Epithelial cell of proximal tubule (primary cell): ENCODE measurements around the gene ADAMTS15. TPM values are rescaled to one million over a fixed set of nuclear protein-coding genes. Genes with fewer than 3 reads are reported as not detected.

Experiments used
- DNase-seq: peaks from one replicate; pipeline ENCODE4 v3.0.0-alpha.2; 2011; ENCODE audit warnings: low read depth
- H3K4me3 ChIP-seq: 2 replicates; pipeline ENCODE4 v1.5.1; 2011; ENCODE audit warnings: low read depth, mild to moderate bottlenecking, low read length
- total RNA-seq: library from RNA; depleted of rRNA; stranded (reverse); fragments of >200 nt; gene quantifications from 2 replicates; pipeline ENCODE4 v1.2.3, GENCODE V29; 2015
- TF ChIP-seq, protein P1 (sequence below): conservative IDR thresholded peaks from 2 replicates; pipeline ENCODE4 v1.5.1; 2012; ENCODE audit warnings: low read depth, mild to moderate bottlenecking, low read length

The ADAMTS15 gene
- total RNA-seq, 1 donor from 2014 or later: 0.58 TPM

DNA sequence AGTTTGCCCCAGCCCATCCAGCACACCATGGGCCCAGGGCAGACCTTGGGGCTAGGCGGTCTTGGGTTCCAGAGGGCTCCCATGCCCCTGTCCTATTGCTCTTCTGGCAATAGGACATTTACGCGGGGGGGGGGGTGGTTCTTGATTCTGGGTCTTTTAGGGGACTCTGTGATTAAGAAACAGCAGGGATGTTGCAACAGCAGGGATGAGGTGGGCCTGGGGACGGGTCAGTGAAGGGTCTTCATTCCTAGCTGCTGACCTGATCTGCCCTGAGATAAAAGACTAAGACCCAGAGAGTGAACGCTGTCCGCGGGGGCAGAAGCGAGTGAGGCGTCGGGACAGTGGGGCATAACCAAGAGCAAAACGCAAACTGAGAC lies 418 bp upstream of the ADAMTS15 start:
- H3K4me3 ChIP-seq: peak overlapping the region; percentile 61
- TF ChIP-seq, protein P1, sequence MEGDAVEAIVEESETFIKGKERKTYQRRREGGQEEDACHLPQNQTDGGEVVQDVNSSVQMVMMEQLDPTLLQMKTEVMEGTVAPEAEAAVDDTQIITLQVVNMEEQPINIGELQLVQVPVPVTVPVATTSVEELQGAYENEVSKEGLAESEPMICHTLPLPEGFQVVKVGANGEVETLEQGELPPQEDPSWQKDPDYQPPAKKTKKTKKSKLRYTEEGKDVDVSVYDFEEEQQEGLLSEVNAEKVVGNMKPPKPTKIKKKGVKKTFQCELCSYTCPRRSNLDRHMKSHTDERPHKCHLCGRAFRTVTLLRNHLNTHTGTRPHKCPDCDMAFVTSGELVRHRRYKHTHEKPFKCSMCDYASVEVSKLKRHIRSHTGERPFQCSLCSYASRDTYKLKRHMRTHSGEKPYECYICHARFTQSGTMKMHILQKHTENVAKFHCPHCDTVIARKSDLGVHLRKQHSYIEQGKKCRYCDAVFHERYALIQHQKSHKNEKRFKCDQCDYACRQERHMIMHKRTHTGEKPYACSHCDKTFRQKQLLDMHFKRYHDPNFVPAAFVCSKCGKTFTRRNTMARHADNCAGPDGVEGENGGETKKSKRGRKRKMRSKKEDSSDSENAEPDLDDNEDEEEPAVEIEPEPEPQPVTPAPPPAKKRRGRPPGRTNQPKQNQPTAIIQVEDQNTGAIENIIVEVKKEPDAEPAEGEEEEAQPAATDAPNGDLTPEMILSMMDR: no peak
- no peak for DNase-seq

- no peak for DNase-seq
- peak overlapping the region; percentile 61 for H3K4me3 ChIP-seq
- TF ChIP-seq, protein P1: no peak
These were observed 1.0 kb downstream of the ADAMTS15 start for GRCh38 chr11:130449310-130449990.

DNA sequence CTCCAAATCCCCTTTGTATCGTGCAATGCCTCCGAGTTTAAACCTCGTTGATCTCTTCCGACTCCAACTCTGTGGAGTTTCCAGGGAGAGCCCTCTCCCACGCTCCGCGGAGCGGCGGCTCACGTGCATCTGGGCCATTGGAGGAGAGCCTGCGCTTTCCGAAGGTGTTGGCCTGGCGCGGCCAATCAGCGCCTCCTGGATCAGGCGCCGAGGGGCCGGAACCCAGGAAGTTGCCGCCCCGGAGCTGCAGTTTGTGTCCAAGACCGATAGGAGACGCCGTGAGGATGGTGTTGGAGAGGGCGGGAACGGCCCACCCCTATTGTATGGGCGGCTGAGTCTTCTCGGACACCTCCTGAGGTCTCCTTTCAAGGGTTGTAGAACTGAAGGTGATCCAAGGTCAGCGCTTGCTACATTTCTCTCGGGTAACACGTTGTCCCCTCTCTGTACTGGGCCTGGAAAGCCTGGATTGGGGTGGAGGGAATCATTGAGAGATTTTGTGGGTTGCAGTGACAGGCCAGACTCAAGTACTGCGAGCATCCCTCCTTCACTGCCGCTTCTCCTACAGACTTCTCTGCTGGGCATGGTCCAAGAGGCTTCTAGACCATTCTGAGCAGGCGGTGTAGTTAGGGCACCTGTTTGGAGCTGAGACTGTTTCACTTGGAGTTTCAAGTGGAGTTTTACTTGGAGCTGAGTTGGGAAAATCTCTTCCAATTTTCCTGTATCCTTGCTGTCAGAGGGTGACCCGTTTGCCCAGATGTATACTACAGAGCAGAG lies 1.7 kb downstream of the ADAMTS15 start:
- TF ChIP-seq, protein P1: peak; percentile 57
- no peak for DNase-seq
- peak overlapping the region; percentile 61 for H3K4me3 ChIP-seq

GRCh38 chr11:130451231-130452019 lies 3.0 kb downstream of the ADAMTS15 start:
- TF ChIP-seq, protein P1: no peak
- H3K4me3 ChIP-seq: no peak overlapping the region
- no peak for DNase-seq

DNA sequence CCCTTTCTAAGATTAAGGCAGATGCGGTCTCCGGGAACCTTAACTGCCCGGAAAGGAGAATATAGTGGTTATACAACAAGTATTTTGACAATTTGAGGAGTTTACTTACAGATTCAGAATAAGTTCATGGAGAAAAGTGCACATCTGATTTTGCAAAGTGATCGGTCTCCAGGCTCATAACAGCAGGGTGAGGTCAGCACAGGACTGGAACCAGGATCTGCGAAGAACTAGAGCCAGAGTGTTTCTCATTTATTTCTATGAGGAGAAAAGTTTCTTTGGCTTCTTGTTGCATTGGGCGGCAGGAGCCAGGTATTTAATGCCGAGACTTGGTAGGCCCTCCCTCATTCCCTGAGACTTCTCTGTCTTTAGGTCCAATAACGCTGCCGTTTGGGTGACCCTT lies 3.7 kb downstream of the ADAMTS15 start:
- DNase-seq: no peak
- H3K4me3 ChIP-seq: no peak overlapping the region
- TF ChIP-seq, protein P1: no peak

DNA sequence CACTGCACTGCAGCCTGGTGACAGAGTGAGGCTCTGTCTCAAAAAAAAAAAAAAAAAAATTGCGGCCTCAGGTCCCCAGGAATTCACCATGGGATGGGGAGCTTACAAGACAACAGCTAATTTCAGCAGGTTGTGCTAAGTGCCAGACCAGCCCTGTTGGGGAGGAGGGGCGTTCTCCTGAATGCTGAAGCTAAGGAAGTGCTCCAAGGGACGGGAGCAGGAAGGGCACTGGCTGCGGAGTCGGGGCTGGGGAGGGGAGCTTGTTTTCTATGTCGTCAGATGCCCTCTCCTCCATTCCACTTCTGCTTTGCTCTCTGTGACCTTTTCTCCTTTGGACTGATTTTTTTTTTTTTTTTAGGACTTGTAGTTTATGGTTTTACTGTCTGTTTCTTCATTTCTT lies 4.5 kb downstream of the ADAMTS15 start:
- DNase-seq: no peak
- TF ChIP-seq, protein P1: no peak
- no peak overlapping the region for H3K4me3 ChIP-seq
